Measurements from ENCODE around the gene SF1.

- TF ChIP-seq POLR2AphosphoS5 (IDR thresholded peaks at IDR 0.05) (peak; percentile 45 to 88), CTCF (IDR thresholded peaks at IDR 0.05) (peak in 1 of 6 experiments; percentile 36)
Observed at GRCh38 chr11:64810271-64810890, 32.0 kb upstream of the SF1 start, which contains the start of gene MEN1.

All from upper lobe of left lung (tissue), 4 donors.